SK-N-SH (cell line): ENCODE results near the gene SCN3A.

Experiments
- CTCF ChIP-seq: fragments of 200-600 bp; sonication (generic); IDR thresholded peaks from 2 replicates; pipeline ENCODE4 v1.6.1; 2017; ENCODE audit warnings: antibody characterized with exemption, mild to moderate bottlenecking, moderate library complexity
- EZH2phosphoT487 ChIP-seq: fragments of 200-600 bp; sonication (generic); IDR thresholded peaks from 2 replicates; pipeline ENCODE4 v1.6.1; 2017; ENCODE audit warnings: low read depth, mixed run types, mild to moderate bottlenecking, antibody characterized with exemption, moderate library complexity, borderline replicate concordance
- FOXJ3 ChIP-seq: sonication (generic); formaldehyde crosslinking; IDR thresholded peaks from 2 replicates; pipeline ENCODE4 v1.5.1; 2020; ENCODE audit warnings: mild to moderate bottlenecking, missing genetic modification reagents
- MXI1 ChIP-seq: IDR thresholded peaks from 2 replicates; pipeline ENCODE4 v1.6.1; 2012; ENCODE audit warnings: mild to moderate bottlenecking, low read depth, low read length, improper control_type of control experiment
- PBX3 ChIP-seq: IDR thresholded peaks from 2 replicates; pipeline ENCODE4; 2012
- POLR2AphosphoS5 ChIP-seq: IDR thresholded peaks from 2 replicates; pipeline ENCODE4 v1.6.1; 2012; ENCODE audit warnings: low read depth, low read length
- RCOR1 ChIP-seq: fragments of 150-350 bp; IDR thresholded peaks from 2 replicates; pipeline ENCODE4 v1.6.1; 2017; ENCODE audit warnings: antibody characterized with exemption, low read length
- TAF1 ChIP-seq: IDR thresholded peaks from 2 replicates; pipeline ENCODE4 v1.6.1; 2012; ENCODE audit warnings: low read depth, mild to moderate bottlenecking, low read length, moderate library complexity, borderline replicate concordance
- USF1 ChIP-seq: IDR thresholded peaks from 2 replicates; pipeline ENCODE4 v1.4.0; 2012; ENCODE audit warnings: low read depth, borderline replicate concordance
- USF2 ChIP-seq: fragments of 150-350 bp; IDR thresholded peaks from 2 replicates; pipeline ENCODE4 v1.6.1; 2017; ENCODE audit warnings: antibody characterized with exemption, low read length, low read depth, borderline replicate concordance
- ZBTB33 ChIP-seq: IDR thresholded peaks from 2 replicates; pipeline ENCODE4 v1.4.0; 2012; ENCODE audit warnings: low read depth, borderline replicate concordance

- TF ChIP-seq TAF1 (no peak), FOXJ3 (CRISPR knock-in tag) (no peak), CTCF (no peak), MXI1 (no peak), POLR2AphosphoS5 (no peak), ZBTB33 (no peak), USF2 (no peak), PBX3 (no peak), EZH2phosphoT487 (no peak), USF1 (no peak), RCOR1 (peak; percentile 35; the same call in 1 of the 2 replicates)
Observed at GRCh38 chr2:165214093-165214492, 10.2 kb upstream of the SCN3A start.
